HepG2 (cell line): ENCODE data around the gene SMARCAD1. TPM values are rescaled to one million over a fixed set of nuclear protein-coding genes. Genes with fewer than 3 reads are reported as not detected.

Experiments used
- AKAP8 ChIP-seq: sonication (generic); formaldehyde crosslinking; IDR thresholded peaks from 2 replicates; pipeline ENCODE4 v1.5.1; 2020; ENCODE audit warnings: mild to moderate bottlenecking, missing genetic modification reagents
- BCL6 ChIP-seq: IDR thresholded peaks from 2 replicates; pipeline ENCODE4 v1.6.1; 2016; ENCODE audit warnings: missing genetic modification reagents, missing compliant biosample characterization
- BRD4 ChIP-seq: sonication (generic); formaldehyde crosslinking; IDR thresholded peaks from 2 replicates; pipeline ENCODE4 v1.4.0; 2020; ENCODE audit warnings: missing genetic modification reagents
- CCAR2 ChIP-seq: fragments of 200-400 bp; formaldehyde crosslinking; optimal IDR thresholded peaks from 2 replicates; pipeline ENCODE3; 2018; ENCODE audit warnings: low read depth, mild to moderate bottlenecking, low read length, moderate library complexity
- HOXA9 ChIP-seq: sonication (generic); formaldehyde crosslinking; IDR thresholded peaks from 2 replicates; pipeline ENCODE4 v1.8.1; 2022; ENCODE audit warnings: missing genetic modification reagents, mild to moderate bottlenecking, moderate library complexity, borderline replicate concordance
- NFYC ChIP-seq: IDR thresholded peaks from 2 replicates; pipeline ENCODE4 v1.6.1; 2016; ENCODE audit warnings: missing genetic modification reagents, missing compliant biosample characterization
- NR2F2 ChIP-seq: IDR thresholded peaks from 2 replicates; pipeline ENCODE4 v1.6.1; 2012; ENCODE audit warnings: low read depth, inconsistent platforms, borderline replicate concordance
- PHF21A ChIP-seq: sonication (generic); formaldehyde crosslinking; IDR thresholded peaks from 2 replicates; pipeline ENCODE4 v1.5.0; 2020; ENCODE audit warnings: mild to moderate bottlenecking, missing genetic modification reagents
- PHF5A ChIP-seq: IDR thresholded peaks from one replicate; pipeline ENCODE4 v1.6.1; 2018; ENCODE audit warnings: low read depth, missing genetic modification reagents; ENCODE audit not compliant: unreplicated experiment
- SMC3 ChIP-seq: IDR thresholded peaks from 2 replicates; pipeline ENCODE4 v1.6.1; 2011; ENCODE audit warnings: low read length, improper control_type of control experiment
- TOPORS ChIP-seq: sonication (generic); formaldehyde crosslinking; IDR thresholded peaks from 2 replicates; pipeline ENCODE4 v1.8.0; 2023; ENCODE audit warnings: mild to moderate bottlenecking, missing genetic modification reagents
- ZKSCAN8 ChIP-seq: IDR thresholded peaks from 2 replicates; pipeline ENCODE4 v1.6.1; 2016; ENCODE audit warnings: borderline replicate concordance, missing genetic modification reagents, missing compliant biosample characterization
- ZNF136 ChIP-seq: sonication (generic); formaldehyde crosslinking; IDR thresholded peaks from 2 replicates; pipeline ENCODE4 v1.8.1; 2022; ENCODE audit warnings: low read depth, mild to moderate bottlenecking, moderate library complexity, missing genetic modification reagents
- ZNF382 ChIP-seq: sonication (generic); formaldehyde crosslinking; IDR thresholded peaks from 2 replicates; pipeline ENCODE4 v1.5.0; 2020; ENCODE audit warnings: missing genetic modification reagents, mild to moderate bottlenecking, borderline replicate concordance
- ZNF577 ChIP-seq: sonication (generic); formaldehyde crosslinking; IDR thresholded peaks from 2 replicates; pipeline ENCODE4 v1.4.0; 2020; ENCODE audit warnings: mild to moderate bottlenecking, low read depth, missing genetic modification reagents, borderline replicate concordance
- ZNF713 ChIP-seq: sonication (generic); formaldehyde crosslinking; IDR thresholded peaks from 2 replicates; pipeline ENCODE4 v1.4.0; 2020; ENCODE audit warnings: mild to moderate bottlenecking, missing genetic modification reagents
- polyA plus RNA-seq, 8 experiments: library from polyadenylated mRNA; depleted of rRNA in 3 of 8; stranded (reverse) in 7 of 8; unstranded in 1 of 8; fragments of >200 nt; fragmentation: Illumina TruSeq in 4 of 8; extraction: Trizol in 4 of 8; gene quantifications; 2 replicates each; pipeline versions ENCODE4 v1.2.1 to v1.2.3, GENCODE V29; 2011 to 2016; ENCODE audit warnings: low read depth in 4 of 8, missing spikeins in 1 of 8, mixed read lengths in 1 of 8; ENCODE audit not compliant: insufficient read depth in 1 of 8
- total RNA-seq, 5 experiments: library from RNA; depleted of rRNA; stranded (reverse); fragments of >200 nt; fragmentation: Illumina TruSeq; extraction: Trizol; gene quantifications; 2 replicates each; pipeline ENCODE4 v1.2.3, GENCODE V29; 2016; ENCODE audit warnings: low read depth in 1 of 5
- TF ChIP-seq, protein P1 (sequence below): sonication (generic); formaldehyde crosslinking; conservative IDR thresholded peaks from 2 replicates; pipeline ENCODE4 v1.8.0; 2022; ENCODE audit warnings: mild to moderate bottlenecking, moderate library complexity, missing genetic modification reagents
- TF ChIP-seq, protein P2 (sequence below): sonication (generic); formaldehyde crosslinking; IDR thresholded peaks from 2 replicates; pipeline ENCODE4 v1.5.0; 2020; ENCODE audit warnings: mild to moderate bottlenecking, missing genetic modification reagents
- TF ChIP-seq, protein P3 (sequence below): sonication (generic); formaldehyde crosslinking; IDR thresholded peaks from 2 replicates; pipeline ENCODE4 v1.4.0; 2020; ENCODE audit warnings: missing genetic modification reagents
- TF ChIP-seq, protein P4 (sequence below): sonication (generic); formaldehyde crosslinking; IDR thresholded peaks from 2 replicates; pipeline ENCODE4 v1.5.0; 2020; ENCODE audit warnings: mild to moderate bottlenecking, missing genetic modification reagents
- TF ChIP-seq, protein P5 (sequence below): sonication (generic); formaldehyde crosslinking; conservative IDR thresholded peaks from 2 replicates; pipeline ENCODE4 v1.4.0; 2020; ENCODE audit warnings: missing genetic modification reagents

SMARCAD1 gene
- total and polyA plus RNA-seq, 2 of the 13 experiments (the other 11 are each of a cell fraction or from before 2014, with no cell fraction given), result 18.2 to 35.9 TPM

DNA sequence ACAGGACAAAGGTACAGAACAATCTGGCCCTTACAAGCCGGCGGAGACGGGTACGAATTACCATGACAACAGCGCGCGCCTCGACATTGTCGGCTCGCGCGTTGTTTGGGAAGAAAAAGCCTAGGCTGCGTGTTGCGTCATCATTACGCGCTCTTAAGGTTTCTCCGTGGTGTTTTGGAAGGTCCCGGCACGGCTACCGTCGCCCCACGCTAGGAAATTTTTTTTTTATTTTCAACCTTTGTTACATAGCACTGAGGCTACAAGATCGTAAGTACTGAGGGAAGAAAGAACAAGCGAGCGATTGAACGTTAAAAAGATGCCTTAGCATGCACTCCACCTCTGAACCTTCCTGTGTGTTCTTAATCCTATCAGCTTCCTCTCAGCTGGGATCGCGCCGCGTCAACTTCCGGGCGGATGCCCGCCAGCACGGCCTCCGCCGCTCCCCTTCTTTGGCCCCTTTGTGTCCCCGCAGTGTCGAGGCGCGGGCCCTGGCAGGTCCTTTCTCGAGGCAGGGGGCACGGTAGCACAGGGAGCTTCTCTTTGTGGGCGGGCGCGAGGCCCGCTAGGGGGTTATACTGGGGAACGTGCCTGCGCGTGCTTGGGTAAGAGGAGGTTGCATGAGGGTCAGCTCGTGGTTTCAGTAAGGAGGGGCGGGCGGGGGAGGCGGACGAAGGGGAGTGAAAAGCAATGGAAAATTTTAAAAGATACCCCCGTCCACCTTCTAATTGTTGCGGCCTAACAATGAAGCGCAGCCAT lies at the start of gene SMARCAD1 (continued):
- TF ChIP-seq NR2F2 (no peak), ZKSCAN8 (CRISPR knock-in tag) (no peak; the same call in 1 of the 2 replicates), TOPORS (peak; percentile 40; the same call in 1 of the 2 replicates), BCL6 (CRISPR knock-in tag) (peak; percentile 8), BRD4 (CRISPR knock-in tag) (peak; percentile 62; the same call in 1 of the 2 replicates), HOXA9 (no peak), ZNF136 (CRISPR knock-in tag) (no peak), PHF21A (CRISPR knock-in tag) (peak; percentile 91; the same call in 1 of the 2 replicates), CCAR2 (no peak), NFYC (CRISPR knock-in tag) (peak; percentile 60), ZNF577 (CRISPR knock-in tag) (no peak), SMC3 (0 out of 2 replicates have a peak, but pooled peaks have one; percentile 13), PHF5A (CRISPR knock-in tag) (no peak), ZNF382 (CRISPR knock-in tag) (no peak), ZNF713 (CRISPR knock-in tag) (no peak), AKAP8 (CRISPR knock-in tag) (no peak)
- TF ChIP-seq, protein P1, sequence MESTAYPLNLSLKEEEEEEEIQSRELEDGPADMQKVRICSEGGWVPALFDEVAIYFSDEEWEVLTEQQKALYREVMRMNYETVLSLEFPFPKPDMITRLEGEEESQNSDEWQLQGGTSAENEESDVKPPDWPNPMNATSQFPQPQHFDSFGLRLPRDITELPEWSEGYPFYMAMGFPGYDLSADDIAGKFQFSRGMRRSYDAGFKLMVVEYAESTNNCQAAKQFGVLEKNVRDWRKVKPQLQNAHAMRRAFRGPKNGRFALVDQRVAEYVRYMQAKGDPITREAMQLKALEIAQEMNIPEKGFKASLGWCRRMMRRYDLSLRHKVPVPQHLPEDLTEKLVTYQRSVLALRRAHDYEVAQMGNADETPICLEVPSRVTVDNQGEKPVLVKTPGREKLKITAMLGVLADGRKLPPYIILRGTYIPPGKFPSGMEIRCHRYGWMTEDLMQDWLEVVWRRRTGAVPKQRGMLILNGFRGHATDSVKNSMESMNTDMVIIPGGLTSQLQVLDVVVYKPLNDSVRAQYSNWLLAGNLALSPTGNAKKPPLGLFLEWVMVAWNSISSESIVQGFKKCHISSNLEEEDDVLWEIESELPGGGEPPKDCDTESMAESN (CRISPR knock-in tag), result peak; percentile 86; the same call in 1 of the 2 replicates
- TF ChIP-seq, protein P2, sequence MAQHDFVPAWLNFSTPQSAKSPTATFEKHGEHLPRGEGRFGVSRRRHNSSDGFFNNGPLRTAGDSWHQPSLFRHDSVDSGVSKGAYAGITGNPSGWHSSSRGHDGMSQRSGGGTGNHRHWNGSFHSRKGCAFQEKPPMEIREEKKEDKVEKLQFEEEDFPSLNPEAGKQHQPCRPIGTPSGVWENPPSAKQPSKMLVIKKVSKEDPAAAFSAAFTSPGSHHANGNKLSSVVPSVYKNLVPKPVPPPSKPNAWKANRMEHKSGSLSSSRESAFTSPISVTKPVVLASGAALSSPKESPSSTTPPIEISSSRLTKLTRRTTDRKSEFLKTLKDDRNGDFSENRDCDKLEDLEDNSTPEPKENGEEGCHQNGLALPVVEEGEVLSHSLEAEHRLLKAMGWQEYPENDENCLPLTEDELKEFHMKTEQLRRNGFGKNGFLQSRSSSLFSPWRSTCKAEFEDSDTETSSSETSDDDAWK (CRISPR knock-in tag), result no peak
- TF ChIP-seq, protein P3, sequence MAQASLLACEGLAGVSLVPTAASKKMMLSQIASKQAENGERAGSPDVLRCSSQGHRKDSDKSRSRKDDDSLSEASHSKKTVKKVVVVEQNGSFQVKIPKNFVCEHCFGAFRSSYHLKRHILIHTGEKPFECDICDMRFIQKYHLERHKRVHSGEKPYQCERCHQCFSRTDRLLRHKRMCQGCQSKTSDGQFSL (CRISPR knock-in tag), result peak; percentile 22; the same call in 1 of the 2 replicates
- TF ChIP-seq, protein P4, sequence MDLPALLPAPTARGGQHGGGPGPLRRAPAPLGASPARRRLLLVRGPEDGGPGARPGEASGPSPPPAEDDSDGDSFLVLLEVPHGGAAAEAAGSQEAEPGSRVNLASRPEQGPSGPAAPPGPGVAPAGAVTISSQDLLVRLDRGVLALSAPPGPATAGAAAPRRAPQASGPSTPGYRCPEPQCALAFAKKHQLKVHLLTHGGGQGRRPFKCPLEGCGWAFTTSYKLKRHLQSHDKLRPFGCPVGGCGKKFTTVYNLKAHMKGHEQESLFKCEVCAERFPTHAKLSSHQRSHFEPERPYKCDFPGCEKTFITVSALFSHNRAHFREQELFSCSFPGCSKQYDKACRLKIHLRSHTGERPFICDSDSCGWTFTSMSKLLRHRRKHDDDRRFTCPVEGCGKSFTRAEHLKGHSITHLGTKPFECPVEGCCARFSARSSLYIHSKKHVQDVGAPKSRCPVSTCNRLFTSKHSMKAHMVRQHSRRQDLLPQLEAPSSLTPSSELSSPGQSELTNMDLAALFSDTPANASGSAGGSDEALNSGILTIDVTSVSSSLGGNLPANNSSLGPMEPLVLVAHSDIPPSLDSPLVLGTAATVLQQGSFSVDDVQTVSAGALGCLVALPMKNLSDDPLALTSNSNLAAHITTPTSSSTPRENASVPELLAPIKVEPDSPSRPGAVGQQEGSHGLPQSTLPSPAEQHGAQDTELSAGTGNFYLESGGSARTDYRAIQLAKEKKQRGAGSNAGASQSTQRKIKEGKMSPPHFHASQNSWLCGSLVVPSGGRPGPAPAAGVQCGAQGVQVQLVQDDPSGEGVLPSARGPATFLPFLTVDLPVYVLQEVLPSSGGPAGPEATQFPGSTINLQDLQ (CRISPR knock-in tag), result no peak
- TF ChIP-seq, protein P5, sequence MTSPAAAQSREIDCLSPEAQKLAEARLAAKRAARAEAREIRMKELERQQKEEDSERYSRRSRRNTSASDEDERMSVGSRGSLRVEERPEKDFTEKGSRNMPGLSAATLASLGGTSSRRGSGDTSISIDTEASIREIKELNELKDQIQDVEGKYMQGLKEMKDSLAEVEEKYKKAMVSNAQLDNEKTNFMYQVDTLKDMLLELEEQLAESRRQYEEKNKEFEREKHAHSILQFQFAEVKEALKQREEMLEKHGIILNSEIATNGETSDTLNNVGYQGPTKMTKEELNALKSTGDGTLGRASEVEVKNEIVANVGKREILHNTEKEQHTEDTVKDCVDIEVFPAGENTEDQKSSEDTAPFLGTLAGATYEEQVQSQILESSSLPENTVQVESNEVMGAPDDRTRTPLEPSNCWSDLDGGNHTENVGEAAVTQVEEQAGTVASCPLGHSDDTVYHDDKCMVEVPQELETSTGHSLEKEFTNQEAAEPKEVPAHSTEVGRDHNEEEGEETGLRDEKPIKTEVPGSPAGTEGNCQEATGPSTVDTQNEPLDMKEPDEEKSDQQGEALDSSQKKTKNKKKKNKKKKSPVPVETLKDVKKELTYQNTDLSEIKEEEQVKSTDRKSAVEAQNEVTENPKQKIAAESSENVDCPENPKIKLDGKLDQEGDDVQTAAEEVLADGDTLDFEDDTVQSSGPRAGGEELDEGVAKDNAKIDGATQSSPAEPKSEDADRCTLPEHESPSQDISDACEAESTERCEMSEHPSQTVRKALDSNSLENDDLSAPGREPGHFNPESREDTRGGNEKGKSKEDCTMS (CRISPR knock-in tag), result no peak
